SK-N-SH (cell line): ENCODE measurements around the gene MKRN2. TPM values are rescaled to one million over a fixed set of nuclear protein-coding genes. Genes with fewer than 3 reads are reported as not detected.

ENCODE experiments used
- CTCF ChIA-PET: fragments of 300-600, 350-600 bp; formaldehyde crosslinking; extraction: SDS; loops from one replicate; lab custom pipeline; 2021; lab: Yijun Ruan, JAX
- POLR2A ChIA-PET: fragments of 350-600 bp; sonication (Branson Sonifier 250); formaldehyde crosslinking; extraction: SDS; loops from one replicate; lab custom pipeline; 2020; ENCODE audit warnings: antibody characterized with exemption, inconsistent platforms; lab: Yijun Ruan, JAX
- DNase-seq: peaks from one replicate; pipeline ENCODE4 v3.0.0; 2012
- H2AFZ ChIP-seq: fragments of 200-600 bp; sonication (generic); 2 replicates; pipeline ENCODE4 v1.8.1; 2016; ENCODE audit warnings: antibody characterized with exemption, mild to moderate bottlenecking, low read depth
- H3F3A ChIP-seq: fragments of 200-600 bp; sonication (generic); replicated peaks from 2 replicates; pipeline ENCODE3; 2016; ENCODE audit warnings: antibody characterized with exemption, mild to moderate bottlenecking; ENCODE audit not compliant: insufficient read depth
- H3K27ac ChIP-seq, 2 experiments: fragments of 200-500 bp in 1 of 2; fragments of 200-600 bp in 1 of 2; sonication (Bioruptor generic) in 1 of 2; sonication (generic), shearing (Covaris generic) in 1 of 2; 2 replicates each; pipeline versions ENCODE4 v1.5.1 to v1.6.1; 2014 to 2016; ENCODE audit warnings: low read depth in 2 of 2, inconsistent platforms in 1 of 2, low read length in 1 of 2, mild to moderate bottlenecking in 1 of 2, mixed read lengths in 1 of 2
- H3K27me3 ChIP-seq: fragments of 200-600 bp; sonication (generic), shearing (Covaris generic); 2 replicates; pipeline ENCODE4 v1.6.1; 2016; ENCODE audit warnings: mixed run types; ENCODE audit not compliant: insufficient read depth
- H3K36me3 ChIP-seq, 2 experiments: fragments of 200-500 bp in 1 of 2; fragments of 200-600 bp in 1 of 2; sonication (Bioruptor generic) in 1 of 2; sonication (generic) in 1 of 2; replicated peaks in 1 of 2; 2 replicates each; pipeline versions ENCODE3 to v1.5.1; 2014 to 2016; ENCODE audit warnings: low read length in 1 of 2, mild to moderate bottlenecking in 1 of 2; ENCODE audit not compliant: insufficient read depth in 2 of 2, control insufficient read depth in 1 of 2
- H3K4me1 ChIP-seq, 2 experiments: fragments of 200-500 bp in 1 of 2; fragments of 200-600 bp in 1 of 2; sonication (Bioruptor generic) in 1 of 2; sonication (generic), shearing (Covaris generic) in 1 of 2; 2 replicates each; pipeline versions ENCODE4 v1.5.1 to v1.6.1; 2014 to 2016; ENCODE audit warnings: low read depth in 1 of 2, low read length in 1 of 2, mixed run types in 1 of 2; ENCODE audit not compliant: insufficient read depth in 2 of 2, control insufficient read depth in 1 of 2
- H3K4me2 ChIP-seq: fragments of 200-600 bp; sonication (generic), shearing (Covaris generic); 2 replicates; pipeline ENCODE4 v1.6.1; 2017; ENCODE audit warnings: mixed run types
- H3K4me3 ChIP-seq, 2 experiments: fragments of 200-500 bp in 1 of 2; fragments of 200-600 bp in 1 of 2; sonication (Bioruptor generic) in 1 of 2; sonication (generic), shearing (Covaris generic) in 1 of 2; 2 replicates each; pipeline versions ENCODE4 v1.5.1 to v1.8.1; 2014 to 2016; ENCODE audit warnings: low read depth in 2 of 2, inconsistent platforms in 1 of 2, low read length in 1 of 2, mild to moderate bottlenecking in 1 of 2, mixed read lengths in 1 of 2, moderate library complexity in 1 of 2
- H3K79me2 ChIP-seq: fragments of 200-600 bp; sonication (generic); 2 replicates; pipeline ENCODE4 v1.8.1; 2017; ENCODE audit warnings: mild to moderate bottlenecking; ENCODE audit not compliant: insufficient read depth
- H3K9ac ChIP-seq: fragments of 200-600 bp; sonication (generic); 2 replicates; pipeline ENCODE4 v1.6.1; 2017; ENCODE audit warnings: mixed run types
- H3K9me2 ChIP-seq: fragments of 200-600 bp; sonication (generic); 2 replicates; pipeline ENCODE4 v1.6.1; 2017; ENCODE audit warnings: mixed run types
- H3K9me3 ChIP-seq: fragments of 200-600 bp; sonication (generic); 2 replicates; pipeline ENCODE4 v1.6.1; 2017; ENCODE audit warnings: mixed run types, mild to moderate bottlenecking, moderate library complexity
- H4K20me1 ChIP-seq: fragments of 200-600 bp; sonication (generic); 2 replicates; pipeline ENCODE4 v1.6.1; 2017; ENCODE audit warnings: mild to moderate bottlenecking, mixed run types; ENCODE audit not compliant: insufficient read depth
- GABPA ChIP-seq: IDR thresholded peaks from 2 replicates; pipeline ENCODE4 v1.4.0; 2012; ENCODE audit warnings: low read depth, mild to moderate bottlenecking
- GATA2 ChIP-seq: sonication (generic); formaldehyde crosslinking; IDR thresholded peaks from 2 replicates; pipeline ENCODE4 v1.5.0; 2020; ENCODE audit warnings: mild to moderate bottlenecking, missing genetic modification reagents
- JUND ChIP-seq: IDR thresholded peaks from 2 replicates; pipeline ENCODE4 v1.4.0; 2012
- NFIC ChIP-seq: IDR thresholded peaks from 2 replicates; pipeline ENCODE4 v1.4.0; 2012; ENCODE audit warnings: borderline replicate concordance
- REST ChIP-seq: IDR thresholded peaks from 2 replicates; pipeline ENCODE4 v1.6.1; 2012; ENCODE audit warnings: mild to moderate bottlenecking, low read depth, low read length, moderate library complexity
- RFX5 ChIP-seq: IDR thresholded peaks from 2 replicates; pipeline ENCODE4 v1.6.1; 2012; ENCODE audit warnings: mild to moderate bottlenecking, improper control_type of control experiment, low read length
- SIN3A ChIP-seq: IDR thresholded peaks from 2 replicates; pipeline ENCODE4 v1.6.1; 2012; ENCODE audit warnings: low read depth, mild to moderate bottlenecking, low read length, moderate library complexity, borderline replicate concordance
- TAF1 ChIP-seq: IDR thresholded peaks from 2 replicates; pipeline ENCODE4 v1.6.1; 2012; ENCODE audit warnings: low read depth, mild to moderate bottlenecking, low read length, moderate library complexity, borderline replicate concordance
- TCF12 ChIP-seq: IDR thresholded peaks from 2 replicates; pipeline ENCODE4 v1.4.0; 2012
- ZBTB33 ChIP-seq: IDR thresholded peaks from 2 replicates; pipeline ENCODE4 v1.4.0; 2012; ENCODE audit warnings: low read depth, borderline replicate concordance
- WGBS: methylation state at CpG from one replicate; pipeline ENCODE4 v1.1.6; 2017; ENCODE audit warnings: low lambda C conversion rate; 5-methylcytosine and 5-hydroxymethylcytosine counted together
- polyA plus RNA-seq, 3 experiments: library from polyadenylated mRNA; depleted of rRNA; stranded (reverse); fragments of >200 nt; gene quantifications; 2 replicates each; pipeline ENCODE4 v1.2.3, GENCODE V29; 2012
- TF ChIP-seq, protein P1 (sequence below): IDR thresholded peaks from 2 replicates; pipeline ENCODE4 v1.4.0; 2012; ENCODE audit warnings: low read depth

Gene MKRN2
- polyA plus RNA-seq, 1 of the 3 experiments (the other 2 are of a cell fraction), result 29.8 TPM

DNA sequence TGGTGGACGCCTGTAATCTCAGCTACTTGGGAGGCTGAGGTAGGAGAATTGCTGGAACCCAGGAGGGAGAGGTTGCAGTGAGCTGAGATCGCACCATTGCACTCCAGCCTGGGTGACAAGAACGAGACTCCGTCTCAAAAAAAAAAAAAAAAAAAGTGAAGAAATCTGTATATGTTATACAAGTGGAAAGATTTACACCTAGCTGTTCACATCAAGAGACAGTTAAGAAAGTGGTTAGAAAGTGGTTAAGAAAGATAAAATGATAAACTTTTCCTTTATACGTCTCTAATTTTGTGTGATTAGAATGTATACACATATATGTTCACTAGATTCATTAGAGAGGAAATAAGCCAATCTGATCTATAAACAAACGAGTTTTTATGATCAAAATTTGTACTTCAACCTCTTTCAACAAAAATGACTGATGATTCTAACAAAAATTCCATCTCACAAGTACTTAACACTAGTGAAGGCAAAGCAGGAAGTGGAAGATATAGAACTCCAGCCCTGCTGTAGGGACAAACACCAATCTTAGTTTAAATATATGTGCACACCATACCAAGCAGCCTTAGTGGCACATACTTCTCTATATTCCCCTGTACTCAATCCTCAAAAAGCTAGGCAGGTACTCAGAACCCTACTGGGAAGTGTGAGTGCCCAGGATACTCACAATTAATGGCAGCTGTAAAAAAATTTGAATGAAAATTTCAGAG lies 55.8 kb downstream of the MKRN2 start:
- H3K36me3 ChIP-seq, result peaks cover 42 to 52% of the 10 kb centered on the region in 2 experiments
- H3K9me2 ChIP-seq, result no peaks in the 10 kb centered on the region
- ChIA-PET CTCF (interaction anchor here (1.3 to 2.4 kb wide), 3 partner anchors 8 to 12 kb away, joined by 3 to 6 read pairs (median 3); no protein-coding TSS in a partner anchor), POLR2A (no interaction called here)
- H4K20me1 ChIP-seq, result peaks cover 13% of the 10 kb centered on the region; the same call in 1 of the 2 replicates
- H3K27me3 ChIP-seq, result no peaks in the 10 kb centered on the region
- no peak overlapping the region for H3K4me2 ChIP-seq
- H2AFZ ChIP-seq, result no peak overlapping the region
- TF ChIP-seq TCF12, result no peak
- TF ChIP-seq, protein P1, sequence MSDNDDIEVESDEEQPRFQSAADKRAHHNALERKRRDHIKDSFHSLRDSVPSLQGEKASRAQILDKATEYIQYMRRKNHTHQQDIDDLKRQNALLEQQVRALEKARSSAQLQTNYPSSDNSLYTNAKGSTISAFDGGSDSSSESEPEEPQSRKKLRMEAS, result no peak
- TF ChIP-seq RFX5, result no peak
- TF ChIP-seq TAF1, result no peak
- peaks cover 7% of the 10 kb centered on the region for H3F3A ChIP-seq
- H3K4me1 ChIP-seq, result no peaks in the 10 kb centered on the region
- no peak for DNase-seq
- H3K9ac ChIP-seq, result no peak overlapping the region
- no peaks in the 10 kb centered on the region for H3K9me3 ChIP-seq
- H3K79me2 ChIP-seq, result peaks cover 69% of the 10 kb centered on the region
- no peak overlapping the region for H3K4me3 ChIP-seq
- 96% methylated on average over 6 of the region's 6 CpGs for WGBS
- H3K27ac ChIP-seq, result no peak overlapping the region

- 67% methylated on average over 1 of the region's 4 CpGs for WGBS
- H4K20me1 ChIP-seq, result peaks cover 13% of the 10 kb centered on the region; the same call in 1 of the 2 replicates
- CTCF ChIA-PET, result interaction anchor here (2.4 kb wide), 1 partner anchor 13 kb away, joined by 6 read pairs; no protein-coding TSS in a partner anchor
Observed at GRCh38 chr3:12613250-12613649, 56.4 kb downstream of the MKRN2 start.

GRCh38 chr3:12615266-12615665 lies 58.4 kb downstream of the MKRN2 start:
- Histone ChIP-seq H3K4me2 (no peak overlapping the region), H3K79me2 (peaks cover 83% of the 10 kb centered on the region), H3K4me1 (no peaks in the 10 kb centered on the region), H2AFZ (no peak overlapping the region), H3K9me2 (no peaks in the 10 kb centered on the region), H3K36me3 (peaks cover 29 to 36% of the 10 kb centered on the region in 2 experiments), H3K27ac (no peak overlapping the region), H3K9me3 (no peaks in the 10 kb centered on the region), H3K9ac (no peak overlapping the region), H3K27me3 (no peaks in the 10 kb centered on the region), H3K4me3 (no peak overlapping the region), H4K20me1 (peaks cover 16% of the 10 kb centered on the region), H3F3A (peaks cover 4% of the 10 kb centered on the region)
- ChIA-PET POLR2A (interaction anchor here (0.9 kb wide), 1 partner anchor 10 kb away, joined by 3 read pairs; no protein-coding TSS in a partner anchor), CTCF (interaction anchor here (1.1 kb wide), 1 partner anchor 57 kb away, joined by 4 read pairs; no protein-coding TSS in a partner anchor)
- 100% methylated on average over 4 of the region's 4 CpGs for WGBS
- no peak for TF ChIP-seq TCF12
- TF ChIP-seq REST, result no peak
- TF ChIP-seq NFIC, result no peak
- no peak for TF ChIP-seq GATA2 (CRISPR knock-in tag)
- TF ChIP-seq ZBTB33, result no peak
- TF ChIP-seq RFX5, result no peak
- no peak for TF ChIP-seq GABPA
- no peak for DNase-seq

More at GRCh38 chr3:12613250-12613649, 56.4 kb downstream of the MKRN2 start:
- no peaks in the 10 kb centered on the region for H3K9me3 ChIP-seq
- POLR2A ChIA-PET, result no interaction called here
- peaks cover 72% of the 10 kb centered on the region for H3K79me2 ChIP-seq
- no peak overlapping the region for H2AFZ ChIP-seq
- H3K4me1 ChIP-seq, result no peaks in the 10 kb centered on the region
- peaks cover 41 to 51% of the 10 kb centered on the region in 2 experiments for H3K36me3 ChIP-seq
- TF ChIP-seq RFX5 (no peak), SIN3A (no peak), NFIC (no peak), TCF12 (no peak), JUND (no peak)
- H3K9ac ChIP-seq, result no peak overlapping the region
- H3K9me2 ChIP-seq, result no peaks in the 10 kb centered on the region
- H3F3A ChIP-seq, result peaks cover 7% of the 10 kb centered on the region
- no peak overlapping the region for H3K27ac ChIP-seq
- no peak for DNase-seq
- H3K4me3 ChIP-seq, result no peak overlapping the region
- no peak overlapping the region for H3K4me2 ChIP-seq
- no peaks in the 10 kb centered on the region for H3K27me3 ChIP-seq
